Activated CD4-positive, alpha-beta T cell treated with anti-CD3 and anti-CD28 coated beads for 36 hours (primary cell): ENCODE results near the gene ANKRD66. TPM values are rescaled to one million over a fixed set of nuclear protein-coding genes. Genes with fewer than 3 reads are reported as not detected.
"Not testable (repeated sequence)": the region's sequence is repeated elsewhere in the genome, so short reads cannot be mapped to it uniquely, and the experiment has no call there.

Experiments used
- ATAC-seq: fragments of 200-7000 bp; cut with Tn5 transposase; one replicate; pipeline ENCODE4 v1.10.0; 2021; ENCODE audit warnings: mild to moderate bottlenecking, moderate library complexity
- CTCF ChIA-PET: fragments of 350-600 bp; sonication (Branson Sonifier 250); formaldehyde crosslinking; loops from one replicate; lab custom pipeline; 2021; ENCODE audit warnings: antibody characterized with exemption; lab: Charles Lee
- POLR2A ChIA-PET: fragments of 350-600 bp; sonication (Branson Sonifier 250); formaldehyde crosslinking; loops from one replicate; lab custom pipeline; 2021; ENCODE audit warnings: antibody characterized with exemption, inconsistent platforms; lab: Charles Lee
- DNase-seq: peaks from one replicate; pipeline ENCODE4 v3.0.0-alpha.2; 2020
- H3K27ac Mint-ChIP-seq: one replicate; pipeline ENCODE4 v1.8.0; 2021; ENCODE audit warnings: mixed read lengths
- H3K27me3 Mint-ChIP-seq: one replicate; pipeline ENCODE4 v1.8.0; 2021; ENCODE audit warnings: mixed read lengths
- H3K36me3 Mint-ChIP-seq: one replicate; pipeline ENCODE4 v1.8.0; 2021; ENCODE audit warnings: low read depth, mixed read lengths
- H3K4me1 Mint-ChIP-seq: one replicate; pipeline ENCODE4 v1.8.0; 2021; ENCODE audit warnings: mixed read lengths
- H3K4me3 Mint-ChIP-seq: one replicate; pipeline ENCODE4 v1.8.0; 2021; ENCODE audit warnings: mild to moderate bottlenecking, moderate library complexity, mixed read lengths
- H3K9me3 Mint-ChIP-seq: one replicate; pipeline ENCODE4 v1.8.0; 2021; ENCODE audit warnings: low read depth, mixed read lengths
- intact Hi-C, 2 experiments: fragments of 100-400 bp; cut with DNase I in 1 of 2; cut with micrococcal nuclease in 1 of 2; formaldehyde crosslinking; loops; one replicate each; pipeline versions ENCODE4 v1.14.2 to v1.15.1; 2022 to 2024; cut with DNase I, micrococcal nuclease
- total RNA-seq, 2 experiments: library from RNA; stranded (reverse); gene quantifications; one replicate each; pipeline ENCODE4 v1.2.3, GENCODE V29; 2021

ANKRD66 gene
- total RNA-seq, 2 experiments from 2014 or later = not detected

GRCh38 chr6:46755865-46756264 is 9.1 kb downstream of the ANKRD66 start:
- H3K4me1 Mint-ChIP-seq = no peaks in the 10 kb centered on the region
- no peaks in the 10 kb centered on the region for H3K36me3 Mint-ChIP-seq
- no peak overlapping the region for H3K4me3 Mint-ChIP-seq
- peaks cover 7% of the 10 kb centered on the region for H3K27me3 Mint-ChIP-seq
- no peak overlapping the region for H3K27ac Mint-ChIP-seq
- DNase-seq (no peak), ATAC-seq (no peak)
- CTCF ChIA-PET = no interaction called here
- POLR2A ChIA-PET = no interaction called here
- intact Hi-C loops = no loop called here
- no peaks in the 10 kb centered on the region for H3K9me3 Mint-ChIP-seq

GRCh38 chr6:46756469-46757213 is 9.9 kb downstream of the ANKRD66 start:
- DNase-seq = no peak
- ChIA-PET CTCF (no interaction called here), POLR2A (no interaction called here)
- intact Hi-C loops = no loop called here
- Mint-ChIP-seq H3K9me3 (no peaks in the 10 kb centered on the region), H3K36me3 (no peaks in the 10 kb centered on the region), H3K4me1 (no peaks in the 10 kb centered on the region), H3K4me3 (no peak overlapping the region), H3K27ac (no peak overlapping the region), H3K27me3 (peaks cover 7% of the 10 kb centered on the region)
- no peak for ATAC-seq

GRCh38 chr6:46757214-46757596 is 10.5 kb downstream of the ANKRD66 start:
- Mint-ChIP-seq H3K9me3 (no peaks in the 10 kb centered on the region), H3K4me1 (no peaks in the 10 kb centered on the region), H3K27me3 (peaks cover 5% of the 10 kb centered on the region), H3K27ac (no peak overlapping the region), H3K36me3 (no peaks in the 10 kb centered on the region), H3K4me3 (no peak overlapping the region)
- DNase-seq (no peak), ATAC-seq (no peak)
- POLR2A ChIA-PET = no interaction called here
- CTCF ChIA-PET = no interaction called here
- intact Hi-C loops = no loop called here

- ATAC-seq (no peak), DNase-seq (no peak)
- ChIA-PET CTCF (no interaction called here), POLR2A (no interaction called here)
- H3K27ac Mint-ChIP-seq = no peak overlapping the region
- peaks cover 7% of the 10 kb centered on the region for H3K27me3 Mint-ChIP-seq
- H3K4me1 Mint-ChIP-seq = no peaks in the 10 kb centered on the region
- no peak overlapping the region for H3K4me3 Mint-ChIP-seq
- H3K36me3 Mint-ChIP-seq = no peaks in the 10 kb centered on the region
- intact Hi-C loops = no loop called here
- H3K9me3 Mint-ChIP-seq = no peaks in the 10 kb centered on the region
These were observed 12.4 kb downstream of the ANKRD66 start for GRCh38 chr6:46758960-46759753.

- ATAC-seq (no peak), DNase-seq (no peak)
- no peak overlapping the region for H3K27ac Mint-ChIP-seq
- ChIA-PET CTCF (no interaction called here), POLR2A (no interaction called here)
- H3K36me3 Mint-ChIP-seq = no peaks in the 10 kb centered on the region
- H3K9me3 Mint-ChIP-seq = no peaks in the 10 kb centered on the region
- H3K27me3 Mint-ChIP-seq = peaks cover 9% of the 10 kb centered on the region
- no peak overlapping the region for H3K4me3 Mint-ChIP-seq
- H3K4me1 Mint-ChIP-seq = no peaks in the 10 kb centered on the region
- intact Hi-C loops = no loop called here
These were observed 14.2 kb downstream of the ANKRD66 start for GRCh38 chr6:46760925-46761324.

- no peaks in the 10 kb centered on the region for H3K36me3 Mint-ChIP-seq
- H3K4me3 Mint-ChIP-seq = no peak overlapping the region
- intact Hi-C loops = no loop called here
- no peaks in the 10 kb centered on the region for H3K9me3 Mint-ChIP-seq
- peaks cover 13% of the 10 kb centered on the region for H3K27me3 Mint-ChIP-seq
- DNase-seq = no peak
- POLR2A ChIA-PET = no interaction called here
- H3K27ac Mint-ChIP-seq = no peak overlapping the region
- no peak for ATAC-seq
- H3K4me1 Mint-ChIP-seq = no peaks in the 10 kb centered on the region
- CTCF ChIA-PET = no interaction called here
These were observed 16.7 kb downstream of the ANKRD66 start for GRCh38 chr6:46763466-46763865.

- H3K9me3 Mint-ChIP-seq, H3K27ac Mint-ChIP-seq, H3K4me3 Mint-ChIP-seq, intact Hi-C loops, ATAC-seq, CTCF ChIA-PET, H3K36me3 Mint-ChIP-seq, POLR2A ChIA-PET, H3K4me1 Mint-ChIP-seq, DNase-seq: not testable (repeated sequence)
- H3K27me3 Mint-ChIP-seq = peaks cover 17% of the 10 kb centered on the region
These were observed 17.5 kb downstream of the ANKRD66 start for GRCh38 chr6:46764280-46764679.

- Mint-ChIP-seq H3K36me3 (no peaks in the 10 kb centered on the region), H3K27ac (no peak overlapping the region), H3K4me1 (no peaks in the 10 kb centered on the region), H3K27me3 (peaks cover 15% of the 10 kb centered on the region), H3K4me3 (no peak overlapping the region), H3K9me3 (no peaks in the 10 kb centered on the region)
- ChIA-PET CTCF (no interaction called here), POLR2A (no interaction called here)
- no peak for ATAC-seq
- DNase-seq = no peak
- intact Hi-C loops = no loop called here
These were observed 18.2 kb downstream of the ANKRD66 start for GRCh38 chr6:46764961-46765360.

- H3K27ac Mint-ChIP-seq = no peak overlapping the region
- DNase-seq (no peak), ATAC-seq (no peak)
- H3K36me3 Mint-ChIP-seq = no peaks in the 10 kb centered on the region
- no peaks in the 10 kb centered on the region for H3K9me3 Mint-ChIP-seq
- POLR2A ChIA-PET = no interaction called here
- no peaks in the 10 kb centered on the region for H3K4me1 Mint-ChIP-seq
- H3K27me3 Mint-ChIP-seq = peaks cover 13% of the 10 kb centered on the region
- no peak overlapping the region for H3K4me3 Mint-ChIP-seq
- intact Hi-C loops = no loop called here
- CTCF ChIA-PET = no interaction called here
These were observed 25.3 kb downstream of the ANKRD66 start for GRCh38 chr6:46772016-46772415.

GRCh38 chr6:46772762-46773161 is 26.0 kb downstream of the ANKRD66 start:
- H3K4me1 Mint-ChIP-seq = no peaks in the 10 kb centered on the region
- no peak overlapping the region for H3K27ac Mint-ChIP-seq
- DNase-seq (no peak), ATAC-seq (no peak)
- no peaks in the 10 kb centered on the region for H3K36me3 Mint-ChIP-seq
- intact Hi-C loops = no loop called here
- H3K4me3 Mint-ChIP-seq = no peak overlapping the region
- ChIA-PET POLR2A (no interaction called here), CTCF (interaction anchor here (0.7 kb wide), 1 partner anchor 571 kb away, joined by 3 read pairs; no protein-coding TSS in a partner anchor)
- H3K27me3 Mint-ChIP-seq = peaks cover 11% of the 10 kb centered on the region
- no peaks in the 10 kb centered on the region for H3K9me3 Mint-ChIP-seq

GRCh38 chr6:46773201-46773855 is 26.6 kb downstream of the ANKRD66 start:
- Mint-ChIP-seq H3K27me3 (peaks cover 9% of the 10 kb centered on the region), H3K4me3 (no peak overlapping the region), H3K36me3 (no peaks in the 10 kb centered on the region), H3K27ac (no peak overlapping the region), H3K4me1 (no peaks in the 10 kb centered on the region), H3K9me3 (no peaks in the 10 kb centered on the region)
- ATAC-seq (no peak), DNase-seq (no peak)
- ChIA-PET CTCF (interaction anchor here (0.6 to 0.7 kb wide), 3 partner anchors 22 to 572 kb away, joined by 3 to 4 read pairs (median 3); no protein-coding TSS in a partner anchor), POLR2A (no interaction called here)
- intact Hi-C loops = no loop called here
